Stromal cell of bone marrow (primary cell): ENCODE measurements around the gene ADRB2.

ENCODE experiments used
- DNase-seq: peaks from one replicate; pipeline ENCODE4 v3.0.0-alpha.2; 2012; ENCODE audit warnings: low read depth

The ADRB2 gene

DNA sequence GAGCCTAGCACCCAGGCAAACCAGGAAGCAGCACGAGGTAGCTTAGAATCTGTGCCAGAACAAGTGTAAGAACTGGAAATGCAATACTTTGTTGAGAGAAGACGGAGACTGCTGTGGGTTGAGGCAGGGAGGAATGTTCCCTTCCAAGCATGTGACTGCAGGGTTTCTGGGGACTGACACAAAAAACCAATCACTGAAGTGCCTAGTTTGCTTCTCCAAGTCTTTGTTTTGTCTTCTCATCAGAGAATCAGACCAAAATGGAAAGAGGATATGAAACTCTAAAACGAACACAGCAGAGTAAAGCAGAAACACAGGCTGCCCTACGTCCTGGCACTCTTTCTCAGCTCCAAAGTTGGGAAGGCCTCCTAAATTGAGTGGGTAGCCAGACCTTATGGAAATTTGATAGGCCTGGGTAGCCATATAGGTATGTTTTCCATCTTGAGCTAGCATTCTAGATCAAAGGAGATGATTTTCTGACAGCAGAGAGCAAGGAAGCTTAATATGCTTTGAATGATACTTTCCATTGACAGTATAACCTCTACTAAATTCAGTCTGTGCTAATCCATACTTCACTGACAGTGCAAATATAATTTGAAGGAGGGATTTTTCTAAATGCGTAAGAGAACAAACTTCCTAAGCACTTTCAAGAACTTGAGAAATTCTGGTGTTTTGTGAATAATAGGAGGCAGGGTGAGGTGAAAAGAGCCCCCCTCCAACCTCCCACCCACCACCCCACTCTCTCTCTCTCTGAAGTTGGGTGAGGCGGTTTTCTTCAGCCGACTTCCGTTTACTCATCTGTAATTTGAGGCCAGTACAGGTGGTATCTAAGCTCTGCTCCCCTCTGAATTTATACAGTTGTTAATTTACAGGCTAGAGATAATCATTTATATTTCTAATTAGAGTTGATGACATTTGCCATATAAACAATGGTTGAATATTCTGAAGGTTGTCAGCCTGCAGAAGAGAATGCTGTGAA is 5.5 kb downstream of the ADRB2 start:
- DNase-seq = no peak

DNA sequence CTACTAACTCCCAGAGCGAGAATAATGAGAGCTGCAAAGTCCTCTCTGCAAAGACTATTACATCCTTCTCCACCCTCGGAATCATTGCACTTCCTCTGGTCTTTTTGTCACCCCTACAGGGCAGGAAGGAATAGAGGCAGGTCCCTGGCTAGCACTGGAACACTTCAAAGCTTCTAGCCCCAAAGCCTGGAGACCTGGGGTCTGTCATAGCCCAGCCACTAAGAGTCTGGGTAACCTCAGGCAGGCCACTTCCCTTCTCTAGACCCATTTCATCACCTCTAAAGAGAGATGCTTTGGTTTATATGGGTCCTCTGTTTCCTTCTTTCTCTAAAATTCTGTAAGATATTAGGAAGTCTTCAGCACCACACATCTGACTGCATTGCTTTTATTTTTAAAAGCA is 6.7 kb downstream of the ADRB2 start:
- DNase-seq = no peak

DNA sequence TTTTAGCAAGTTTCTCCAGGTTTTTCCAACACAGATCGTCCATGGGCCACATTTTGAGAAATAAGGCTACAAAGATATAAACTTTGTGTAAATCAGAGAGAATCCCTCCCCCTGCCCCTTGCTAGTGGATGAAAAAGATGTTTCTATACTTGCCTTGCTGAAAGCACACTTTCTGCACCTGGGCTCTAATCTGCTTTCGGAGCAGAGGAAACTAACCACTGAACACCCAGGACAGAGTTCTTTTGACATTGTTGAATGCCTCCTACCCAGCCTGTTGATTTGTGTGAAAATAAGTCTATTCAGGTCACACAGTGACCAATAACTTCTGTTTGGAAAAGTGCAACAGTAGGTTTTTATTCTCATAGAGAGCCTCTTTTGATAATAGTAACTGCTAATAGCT is 7.5 kb downstream of the ADRB2 start:
- no peak for DNase-seq

DNA sequence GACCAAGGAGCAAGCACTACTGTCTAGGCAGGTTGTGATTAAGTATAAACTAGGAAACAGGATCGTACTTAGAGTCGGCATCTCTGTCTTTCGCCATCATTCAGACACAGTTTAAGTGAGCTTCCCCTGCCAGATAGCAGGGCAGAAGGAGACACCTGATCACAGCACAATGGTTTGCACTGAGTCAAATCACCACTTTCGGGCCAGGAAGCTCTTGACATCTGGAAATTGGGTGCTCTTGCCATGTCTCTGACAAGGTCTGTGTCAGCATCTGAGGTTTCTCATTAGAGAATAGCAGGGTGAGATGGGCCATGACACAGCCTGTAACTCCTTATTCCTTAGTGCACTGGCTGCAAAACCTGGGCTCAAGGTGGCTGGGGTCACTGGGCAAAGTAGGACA is 8.3 kb downstream of the ADRB2 start:
- no peak for DNase-seq

DNA sequence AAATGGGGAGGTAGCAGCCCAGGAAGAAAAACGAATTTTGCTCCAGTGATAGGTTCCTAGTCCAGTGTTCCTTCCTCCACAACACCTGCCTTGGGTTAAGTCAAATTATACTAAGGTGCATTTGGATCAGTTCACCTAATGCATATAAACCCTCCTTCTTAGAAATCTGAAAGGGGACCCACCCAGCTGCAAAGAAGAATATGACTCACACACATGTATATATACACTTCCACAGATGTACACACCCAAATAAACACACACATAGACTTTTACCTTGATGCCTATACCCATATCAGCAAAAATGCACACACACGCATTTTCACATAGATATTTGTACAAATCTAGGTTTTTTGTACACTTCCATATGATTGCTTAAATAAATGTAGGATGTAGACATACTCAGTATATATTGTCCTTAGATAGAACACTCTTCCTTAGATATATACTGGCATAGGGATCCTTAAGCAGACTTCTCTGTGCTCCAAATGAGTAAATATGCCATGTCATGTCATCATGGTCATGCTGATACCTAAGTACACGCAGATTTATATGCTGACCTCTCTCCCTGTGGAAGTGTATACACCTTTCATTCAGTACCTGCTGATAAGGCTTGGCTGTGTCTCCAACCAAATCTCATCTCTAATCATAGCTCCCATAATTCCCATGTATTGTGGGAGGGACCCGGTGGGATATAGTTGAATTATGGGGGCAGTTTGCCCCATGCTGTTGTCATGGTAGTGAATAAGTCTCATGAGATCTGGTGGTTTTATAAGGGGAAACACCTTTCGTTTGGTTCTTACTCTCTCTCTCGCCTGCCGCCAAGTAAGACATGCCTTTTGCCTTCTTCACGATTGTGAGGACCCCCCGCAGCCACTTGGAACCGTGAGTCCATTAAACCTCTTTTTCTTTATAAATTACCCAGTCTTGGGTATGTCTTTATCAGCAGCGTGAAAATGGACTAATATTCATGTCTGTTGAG is 10.2 kb downstream of the ADRB2 start:
- no peak for DNase-seq

DNA sequence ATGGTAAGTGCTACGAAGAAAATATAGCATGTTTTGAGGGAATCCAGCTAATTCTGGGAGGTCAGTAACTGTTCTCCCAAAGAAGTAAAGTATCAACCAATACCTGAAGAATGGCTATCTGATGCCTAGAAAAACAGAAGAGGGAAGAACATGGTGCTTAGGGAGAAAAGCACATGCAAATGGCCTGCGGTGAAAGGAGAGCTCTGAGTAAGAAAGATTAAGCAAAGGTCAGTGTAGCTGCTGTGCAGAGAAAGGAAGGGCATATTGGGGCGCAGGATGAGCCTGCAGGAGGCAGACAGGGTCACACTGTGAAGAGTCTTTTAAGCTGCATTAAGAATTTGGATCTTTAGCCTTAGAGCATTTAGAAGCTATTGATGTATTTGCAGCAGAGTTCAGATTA is 11.0 kb downstream of the ADRB2 start:
- DNase-seq = no peak

DNA sequence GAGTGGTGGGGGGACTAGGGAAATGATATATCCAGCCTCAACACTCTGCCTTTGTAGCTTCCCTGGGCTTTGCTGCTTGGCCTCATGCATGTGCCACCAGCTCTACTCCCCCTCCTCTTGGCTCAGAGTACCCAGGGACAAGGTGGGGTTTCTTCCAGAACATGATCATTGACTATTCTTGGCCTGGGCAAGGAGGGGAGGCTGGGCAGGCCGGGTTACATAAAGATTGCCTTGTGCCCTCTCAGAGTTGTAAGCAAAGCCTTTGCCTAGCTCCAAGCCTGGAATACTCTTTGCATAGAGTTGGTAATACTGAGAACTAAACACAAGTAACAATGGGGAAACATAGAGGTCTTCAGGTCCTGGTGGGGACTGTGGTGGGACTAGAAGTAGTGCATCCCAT is 11.9 kb downstream of the ADRB2 start:
- no peak for DNase-seq

DNA sequence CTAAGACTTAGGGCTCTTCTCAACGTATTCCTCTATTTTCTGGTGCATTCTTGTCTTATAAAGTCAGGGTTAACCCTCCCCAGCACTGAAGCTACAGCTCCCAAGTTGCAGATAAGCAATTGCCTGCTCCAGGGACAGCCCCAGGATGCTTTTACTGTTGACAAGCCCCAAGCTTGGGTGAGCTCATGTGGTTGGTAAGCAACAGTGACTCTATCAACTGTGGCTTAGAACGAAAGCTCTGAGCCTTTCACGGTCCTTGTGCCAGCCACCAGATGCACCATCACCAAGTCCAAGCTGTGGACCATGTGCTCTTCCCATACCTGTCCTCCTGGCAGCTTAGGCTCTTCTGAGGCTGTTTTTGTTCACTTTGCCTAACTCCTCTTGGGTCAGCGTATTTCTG is 13.5 kb downstream of the ADRB2 start:
- no peak for DNase-seq

DNA sequence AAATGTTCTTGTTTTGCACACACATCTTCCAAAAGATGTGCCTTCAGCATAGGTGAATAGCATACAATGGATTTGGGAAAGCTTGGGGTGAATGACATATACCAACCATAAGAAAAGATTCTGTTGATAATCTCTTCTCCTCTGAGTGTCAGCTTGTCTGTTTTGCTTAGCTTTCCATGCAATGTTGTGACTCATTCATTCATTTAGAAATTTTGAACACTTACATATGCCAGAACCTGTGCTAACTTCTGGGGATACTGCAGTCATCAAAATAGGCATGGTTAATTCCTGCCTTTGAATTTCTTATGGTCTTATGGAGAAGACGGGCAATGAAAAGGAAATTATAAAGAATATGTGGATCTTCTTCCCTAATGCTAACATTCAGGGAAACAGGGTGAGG is 14.1 kb downstream of the ADRB2 start:
- DNase-seq = no peak

DNA sequence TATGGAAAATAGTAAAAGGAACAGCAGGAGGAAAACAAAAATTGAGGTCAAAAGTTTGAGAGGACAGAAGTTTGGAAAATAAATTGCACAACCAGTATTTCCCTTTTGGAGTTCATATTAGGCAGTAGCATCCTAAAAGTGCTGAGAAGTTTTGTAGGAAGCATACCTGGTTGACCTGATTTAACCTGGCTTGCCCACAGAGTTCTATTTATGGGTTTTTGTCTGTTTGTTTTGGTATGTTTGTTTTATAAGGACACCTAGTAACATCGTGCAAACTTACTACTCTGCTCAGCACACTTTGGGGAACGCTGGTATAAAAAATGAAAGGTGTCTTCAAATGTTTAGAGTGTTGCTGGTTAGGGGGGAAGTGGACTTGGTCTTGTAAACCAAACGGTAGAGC is 15.1 kb downstream of the ADRB2 start:
- no peak for DNase-seq

DNA sequence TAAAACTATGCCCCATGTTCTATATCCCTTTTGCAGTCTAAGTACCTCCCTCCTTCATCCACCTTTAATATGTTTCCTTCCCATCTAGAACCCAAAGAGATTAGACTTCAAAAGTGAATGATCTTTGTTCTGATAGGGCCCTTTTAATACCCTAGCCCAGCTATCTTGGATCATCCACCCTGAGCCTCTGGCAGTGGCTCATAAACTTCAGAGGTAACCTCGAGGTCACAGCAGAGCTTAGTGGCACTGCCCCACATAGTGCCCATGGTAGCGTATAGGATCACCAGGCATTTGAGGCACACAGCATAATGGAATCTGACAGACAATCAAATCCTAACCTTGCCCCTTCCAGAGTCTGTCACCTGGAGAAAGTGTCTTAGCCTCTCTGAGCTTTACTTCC is 15.8 kb downstream of the ADRB2 start:
- DNase-seq = no peak

DNA sequence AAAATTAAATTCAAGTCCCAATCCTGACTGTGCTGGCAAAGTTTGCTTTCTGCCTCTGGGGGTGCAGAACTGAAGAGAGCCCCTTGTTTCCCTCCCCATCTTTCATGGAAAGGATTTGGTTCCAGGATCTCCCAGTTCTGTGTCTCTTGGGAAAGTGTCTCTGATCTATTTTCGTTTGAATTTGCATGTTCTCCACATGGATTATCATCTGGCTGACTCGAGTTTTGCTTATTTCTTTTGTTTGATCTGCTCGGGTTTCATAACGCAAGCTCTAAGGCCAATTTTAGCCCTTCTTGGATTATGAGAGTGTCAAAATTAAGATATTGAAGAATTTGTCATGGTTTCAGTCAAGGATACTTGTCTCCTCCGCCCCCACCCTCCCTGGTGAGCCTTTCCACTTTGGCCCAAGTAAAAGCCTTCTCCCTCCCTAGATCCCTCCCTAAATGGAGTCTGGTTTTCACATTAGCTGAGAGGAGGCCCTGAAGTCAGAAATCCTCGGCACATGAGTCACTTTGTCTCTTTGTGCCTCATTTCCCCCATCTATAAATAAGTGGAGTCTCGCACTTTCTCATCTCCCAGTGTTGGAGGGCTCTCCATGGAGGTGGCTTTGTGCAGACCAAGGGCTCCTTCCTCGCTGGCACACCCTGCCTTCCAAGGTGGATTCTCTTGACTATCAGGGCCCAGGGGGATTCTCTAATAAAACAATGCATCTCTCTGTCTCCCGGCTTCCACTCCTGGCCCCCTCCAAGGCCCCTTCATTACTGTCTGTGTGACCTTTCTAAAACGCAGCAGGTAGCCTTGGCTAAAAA is 17.3 kb downstream of the ADRB2 start:
- no peak for DNase-seq

DNA sequence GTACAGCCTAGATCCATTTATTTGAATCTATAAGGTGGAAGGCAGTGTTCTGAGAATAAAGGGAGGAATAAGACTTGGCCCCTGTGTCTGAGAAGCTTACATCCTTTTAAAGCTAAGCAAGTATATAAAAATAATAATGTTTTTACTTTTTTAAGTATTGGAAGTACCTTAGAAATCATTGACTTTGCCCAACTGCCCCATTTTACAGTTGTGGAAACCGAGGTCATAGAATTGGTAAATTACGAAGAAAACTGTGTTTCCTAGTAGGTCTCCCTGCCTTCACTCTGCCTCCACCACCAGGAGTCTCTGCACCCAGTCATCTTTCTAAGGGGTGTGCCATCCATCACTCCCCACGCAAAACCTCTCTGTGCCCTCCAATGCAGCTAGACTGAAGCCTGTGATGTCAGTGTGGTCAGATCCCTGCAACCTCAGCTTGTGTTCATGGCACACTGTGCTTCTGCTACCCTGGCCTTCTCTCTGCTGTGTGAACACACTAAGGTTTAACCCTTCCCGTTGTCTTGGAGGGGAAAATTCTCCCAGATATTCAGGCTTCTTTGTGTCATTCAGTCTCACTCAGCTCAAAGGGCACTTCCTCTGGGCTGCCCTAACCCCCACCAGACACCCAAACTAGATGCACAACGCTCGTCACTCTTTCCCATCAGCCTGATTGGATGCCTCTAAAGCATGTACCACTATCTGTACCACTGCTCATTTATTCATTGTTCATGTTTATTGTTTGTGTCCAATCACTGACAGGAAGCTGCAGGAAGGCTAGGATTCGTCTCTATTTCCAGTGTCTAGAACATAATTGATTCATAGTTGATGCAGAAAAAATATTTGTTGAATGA is 18.2 kb downstream of the ADRB2 start:
- DNase-seq = no peak

DNA sequence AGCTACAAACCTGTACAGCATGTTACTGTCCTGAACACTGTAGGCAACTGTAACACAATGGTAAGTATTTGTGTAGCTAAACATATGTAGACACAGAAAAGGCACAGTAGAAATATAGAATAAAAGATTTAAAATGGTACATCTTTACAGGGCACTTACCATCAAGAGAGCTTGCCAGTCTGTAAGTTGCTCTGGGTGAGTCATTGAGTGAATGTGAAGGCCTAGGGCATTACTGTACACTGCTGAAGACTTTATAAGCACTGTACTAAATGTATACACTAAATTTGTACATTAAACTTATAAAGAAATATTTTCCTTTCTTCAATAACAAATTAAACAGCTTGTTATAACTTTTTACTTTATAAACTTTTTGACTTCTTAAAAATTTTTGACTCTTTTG is 20.5 kb downstream of the ADRB2 start:
- no peak for DNase-seq

DNA sequence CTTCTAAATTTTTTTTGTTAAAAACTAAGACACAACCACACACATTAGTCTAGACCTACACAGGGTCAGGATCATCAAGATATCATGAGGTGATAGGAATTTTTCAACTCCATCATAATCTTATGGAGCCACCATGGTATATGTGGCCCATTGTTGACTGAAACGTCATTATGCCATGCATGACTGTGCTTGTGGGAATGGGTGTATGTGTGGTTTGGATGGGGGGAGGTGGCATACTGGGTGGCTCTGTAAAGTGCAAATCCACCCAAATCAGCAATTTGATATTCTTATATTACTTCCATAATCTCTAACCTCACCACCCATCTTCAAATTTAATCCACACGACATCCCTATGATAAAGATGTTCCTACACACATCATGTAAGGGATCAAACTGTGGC is 21.0 kb downstream of the ADRB2 start:
- DNase-seq = no peak

DNA sequence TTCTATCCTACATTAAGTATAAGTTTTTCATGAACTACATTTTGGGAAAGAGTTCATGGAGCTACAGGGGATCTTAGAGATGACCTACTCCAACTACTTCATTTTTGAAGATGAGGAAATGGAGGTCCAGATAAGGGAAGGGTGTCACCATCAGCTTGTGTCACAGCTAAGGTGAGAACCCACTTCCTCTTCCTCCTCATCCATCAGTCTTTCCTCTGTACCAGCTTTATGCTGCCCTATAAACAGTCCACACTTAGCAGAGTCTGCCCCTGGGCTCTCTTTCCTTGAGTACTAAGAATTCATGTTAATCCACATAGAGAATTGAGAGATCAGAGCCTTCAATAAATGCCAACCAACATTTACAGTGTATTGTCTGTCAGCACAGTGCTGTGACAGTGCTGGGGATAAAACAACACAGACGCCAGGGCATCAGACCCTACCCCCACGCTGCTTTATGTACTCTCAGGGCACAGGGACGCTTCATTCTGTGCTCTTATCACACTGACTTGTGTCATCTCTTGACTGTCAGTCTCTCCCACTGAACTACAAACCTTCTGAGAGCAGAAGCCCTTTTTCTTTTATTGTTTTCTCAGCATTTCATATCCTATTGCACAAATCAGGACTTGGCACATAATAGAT is 22.1 kb downstream of the ADRB2 start:
- no peak for DNase-seq

DNA sequence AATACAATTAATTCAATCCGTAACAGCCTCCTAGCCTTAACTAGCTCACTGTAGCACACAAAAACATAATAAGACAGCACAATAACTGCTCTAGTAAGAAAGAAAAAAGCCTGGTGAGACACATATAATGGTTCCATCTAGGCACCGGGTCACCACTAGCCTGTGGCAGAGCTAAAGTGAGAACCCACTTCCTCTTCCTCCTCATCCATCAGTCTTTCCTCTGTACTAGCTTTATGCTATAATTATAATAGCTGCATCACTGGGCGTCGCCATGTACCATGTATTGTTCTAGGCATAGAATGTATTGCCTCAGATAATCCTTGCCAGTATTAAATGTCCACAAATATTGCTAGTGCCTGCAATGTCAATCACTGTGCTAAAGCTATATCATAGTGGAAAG is 23.1 kb downstream of the ADRB2 start:
- DNase-seq = no peak

DNA sequence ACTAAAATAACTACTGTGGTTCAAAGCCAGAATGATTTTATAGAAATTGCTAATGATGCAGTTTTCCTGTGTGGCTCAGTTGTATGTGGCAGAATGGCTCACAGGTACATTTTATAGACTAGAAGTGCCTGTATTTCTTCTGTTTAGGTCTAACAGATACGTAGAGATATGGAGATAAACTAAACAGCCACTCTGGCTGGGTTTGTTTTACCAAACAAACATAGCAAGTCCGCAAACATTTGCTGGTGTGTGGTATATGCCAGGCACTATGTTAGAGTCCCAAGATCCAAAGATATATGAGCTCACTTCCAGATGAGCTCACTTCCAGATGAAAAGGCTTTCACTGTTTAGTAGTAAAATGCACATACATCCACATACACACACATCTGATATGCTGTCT is 24.4 kb downstream of the ADRB2 start:
- no peak for DNase-seq

DNA sequence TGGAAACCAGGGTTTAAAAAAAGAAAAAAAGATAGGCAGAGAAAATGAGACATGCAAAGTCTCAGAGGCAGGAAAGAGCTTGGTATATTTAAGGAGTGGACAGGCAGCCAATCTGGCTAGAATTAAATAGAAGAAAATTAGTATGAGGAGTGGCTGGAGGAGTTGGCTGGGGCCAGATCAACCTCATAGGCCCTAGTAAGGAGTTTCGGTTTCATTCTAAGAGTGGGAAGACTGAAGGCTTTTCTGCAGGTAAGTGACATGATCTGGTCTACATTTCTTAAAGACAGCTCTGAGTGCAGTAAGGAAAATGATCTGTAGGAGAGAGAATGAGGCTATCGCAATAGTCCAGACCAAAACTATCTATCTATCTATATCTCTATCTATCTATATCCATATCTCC is 27.5 kb downstream of the ADRB2 start:
- DNase-seq = no peak

DNA sequence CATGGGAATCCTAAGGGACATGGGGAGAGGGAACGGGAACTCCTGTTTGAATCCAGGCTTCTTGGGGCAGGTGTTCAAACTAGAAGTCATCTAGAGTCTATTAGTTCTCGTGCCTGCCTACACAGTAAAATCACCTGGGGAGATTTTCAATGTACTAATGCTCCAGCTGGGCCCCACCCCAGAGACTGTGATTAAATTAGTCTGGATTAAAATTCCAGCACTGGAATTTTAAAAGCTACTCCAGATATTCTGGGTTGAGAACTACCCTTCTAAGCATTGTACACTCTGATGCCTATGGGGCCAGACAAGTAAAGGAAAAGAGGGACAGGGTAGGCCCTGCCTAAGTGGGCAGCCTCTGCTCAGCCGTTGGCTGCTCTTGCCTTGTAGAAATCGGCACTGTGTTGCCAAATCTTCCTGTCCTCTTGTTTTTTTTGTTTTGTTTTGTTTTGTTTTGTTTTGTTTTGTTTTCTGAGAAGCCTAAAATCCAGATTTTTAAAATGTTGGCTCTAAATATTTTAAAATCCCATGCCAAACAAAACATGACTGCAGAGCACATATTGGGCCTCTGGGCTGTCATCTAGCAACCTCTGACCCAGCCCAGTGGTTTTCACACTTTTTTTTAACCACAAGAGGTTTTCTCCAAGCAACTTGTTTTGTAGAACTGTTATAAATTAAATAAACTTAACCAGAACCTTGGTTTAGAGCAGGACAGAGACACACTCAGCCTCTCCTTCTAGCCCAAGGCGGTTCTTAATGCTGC is 29.0 kb downstream of the ADRB2 start:
- DNase-seq = no peak
